IMR-90 (cell line): ENCODE results near the gene MBD1. TPM values are rescaled to one million over a fixed set of nuclear protein-coding genes. Genes with fewer than 3 reads are reported as not detected.

Source experiments
- ATAC-seq: fragments of 200-7000 bp; cut with Tn5 transposase; 2 replicates; pipeline ENCODE4 v1.9.1; 2020; ENCODE audit warnings: low read depth, mild to moderate bottlenecking, moderate library complexity
- BruUV-seq: library from RNA; stranded (reverse); fragments of 400-500 nt; replicated peaks from 2 replicates; lab custom pipeline; 2021; lab: Mats Ljungman, UMichigan
- CTCF ChIA-PET: fragments of 300-600 bp; formaldehyde crosslinking; extraction: SDS; loops from one replicate; lab custom pipeline; 2021; ENCODE audit warnings: antibody characterized with exemption; lab: Yijun Ruan, JAX
- POLR2A ChIA-PET: fragments of 300-600 bp; sonication (Branson Sonifier 250); formaldehyde crosslinking; loops from one replicate; lab custom pipeline; 2022; ENCODE audit warnings: antibody characterized with exemption; ENCODE audit not compliant: unreplicated experiment; lab: Charles Lee
- DNase-seq: peaks from one replicate; pipeline ENCODE4 v3.0.0; 2013
- H2AFZ ChIP-seq: replicated peaks from 2 replicates; pipeline ENCODE3; 2013; ENCODE audit warnings: low read length, mild to moderate bottlenecking; ENCODE audit not compliant: poor library complexity
- H2AK5ac ChIP-seq: 2 replicates; pipeline ENCODE4 v1.6.1; 2013; ENCODE audit warnings: low read depth, low read length, inconsistent platforms
- H2AK9ac ChIP-seq: replicated peaks from 2 replicates; pipeline ENCODE3; 2013; ENCODE audit warnings: mild to moderate bottlenecking, low read depth, low read length, moderate library complexity; ENCODE audit not compliant: poor library complexity
- H2BK120ac ChIP-seq: 2 replicates; pipeline ENCODE4 v1.6.1; 2013; ENCODE audit warnings: low read depth, low read length, inconsistent platforms
- H2BK15ac ChIP-seq: 3 replicates; pipeline ENCODE4 v1.6.1; 2013; ENCODE audit warnings: low read depth, low read length, inconsistent platforms
- H2BK20ac ChIP-seq: 2 replicates; pipeline ENCODE4 v1.6.1; 2013; ENCODE audit warnings: low read depth, mild to moderate bottlenecking, inconsistent platforms, low read length, moderate library complexity
- H2BK5ac ChIP-seq: 2 replicates; pipeline ENCODE4 v1.6.1; 2013; ENCODE audit warnings: mild to moderate bottlenecking, low read depth, low read length, inconsistent platforms; ENCODE audit not compliant: poor library complexity, severe bottlenecking
- H3K14ac ChIP-seq: replicated peaks from 2 replicates; pipeline ENCODE4 v1.6.1; 2013; ENCODE audit warnings: low read depth, low read length, inconsistent platforms
- H3K18ac ChIP-seq: 2 replicates; pipeline ENCODE4 v1.6.1; 2013; ENCODE audit warnings: low read depth, low read length, control low read depth
- H3K23ac ChIP-seq: 2 replicates; pipeline ENCODE4 v1.6.1; 2013; ENCODE audit warnings: low read depth, low read length, inconsistent platforms
- H3K27ac ChIP-seq: 2 replicates; pipeline ENCODE4 v1.5.1; 2013; ENCODE audit warnings: mild to moderate bottlenecking, control low read depth, low read length; ENCODE audit not compliant: insufficient read depth
- H3K27me3 ChIP-seq: 2 replicates; pipeline ENCODE4 v1.6.1; 2013; ENCODE audit warnings: low read length; ENCODE audit not compliant: control insufficient read depth, insufficient read depth
- H3K36me3 ChIP-seq: 2 replicates; pipeline ENCODE4 v1.6.1; 2013; ENCODE audit warnings: low read length, mixed read lengths; ENCODE audit not compliant: control insufficient read depth, insufficient read depth
- H3K4ac ChIP-seq: 2 replicates; pipeline ENCODE4 v1.6.1; 2013; ENCODE audit warnings: low read depth, low read length, inconsistent platforms
- H3K4me1 ChIP-seq: 2 replicates; pipeline ENCODE4 v1.6.1; 2013; ENCODE audit warnings: low read length, mixed read lengths; ENCODE audit not compliant: control insufficient read depth, insufficient read depth
- H3K4me2 ChIP-seq: 2 replicates; pipeline ENCODE4 v1.6.1; 2013; ENCODE audit warnings: low read depth, mild to moderate bottlenecking, control low read depth, low read length, moderate library complexity
- H3K4me3 ChIP-seq: 2 replicates; pipeline ENCODE4 v1.5.1; 2013; ENCODE audit warnings: low read depth, mild to moderate bottlenecking, control low read depth, low read length, moderate library complexity; ENCODE audit not compliant: insufficient read depth
- H3K56ac ChIP-seq: 2 replicates; pipeline ENCODE4 v1.6.1; 2013; ENCODE audit warnings: low read length, inconsistent platforms; ENCODE audit not compliant: insufficient read depth; ENCODE audit errors: extremely low read depth
- H3K79me1 ChIP-seq, 2 experiments: 2 replicates each; pipeline ENCODE4 v1.6.1; 2013; ENCODE audit warnings: low read length in 2 of 2, inconsistent platforms in 1 of 2, low read depth in 1 of 2
- H3K9ac ChIP-seq: 2 replicates; pipeline ENCODE4 v1.6.1; 2013; ENCODE audit warnings: low read depth, low read length, control low read depth
- H3K9me1 ChIP-seq: 2 replicates; pipeline ENCODE4 v1.6.1; 2013; ENCODE audit warnings: low read length, inconsistent platforms; ENCODE audit not compliant: insufficient read depth
- H3K9me3 ChIP-seq: 2 replicates; pipeline ENCODE4 v1.6.1; 2013; ENCODE audit warnings: low read length; ENCODE audit not compliant: control insufficient read depth, insufficient read depth
- H4K20me1 ChIP-seq: 2 replicates; pipeline ENCODE4 v1.6.1; 2013; ENCODE audit warnings: low read length, inconsistent platforms; ENCODE audit not compliant: insufficient read depth
- H4K5ac ChIP-seq: 2 replicates; pipeline ENCODE4 v1.6.1; 2013; ENCODE audit warnings: mild to moderate bottlenecking, low read depth, low read length, control low read depth
- H4K8ac ChIP-seq, 2 experiments: 2 replicates each; pipeline ENCODE4 v1.6.1; 2013; ENCODE audit warnings: low read depth in 2 of 2, low read length in 2 of 2, control low read depth in 1 of 2, inconsistent platforms in 1 of 2
- H4K91ac ChIP-seq: 2 replicates; pipeline ENCODE4 v1.6.1; 2013; ENCODE audit warnings: low read depth, low read length, inconsistent platforms; ENCODE audit not compliant: insufficient read depth
- MAFK ChIP-seq: IDR thresholded peaks from 2 replicates; pipeline ENCODE4 v1.6.1; 2012; ENCODE audit warnings: low read depth, low read length, improper control_type of control experiment
- NFE2L2 ChIP-seq: fragments of 150-350 bp; IDR thresholded peaks from 2 replicates; pipeline ENCODE4 v1.6.1; 2016; ENCODE audit warnings: low read depth, mild to moderate bottlenecking, low read length
- WGBS, 2 experiments: methylation state at CpG; one replicate each; pipeline versions ENCODE4 v1.1.5 to v1.1.7; 2013; ENCODE audit warnings: missing lambda C conversion rate in 2 of 2; ENCODE audit not compliant: insufficient read length in 1 of 2; ENCODE audit errors: extremely low coverage in 2 of 2; 5-methylcytosine and 5-hydroxymethylcytosine counted together
- dilution Hi-C: fragments of 300-500 bp; cut with HindIII; formaldehyde crosslinking; loops from one replicate; pipeline ENCODE4 v1.14.3; 2018; ENCODE audit warnings: low sequenced_read_pairs; ENCODE audit not compliant: unreplicated experiment
- in situ Hi-C: fragments of 300-500 bp; cut with MboI; formaldehyde crosslinking; loops from 3 replicates; pipeline ENCODE4 v1.14.3; 2019; ENCODE audit warnings: low sequenced_read_pairs, inconsistent platforms, mixed read lengths
- intact Hi-C: fragments of 100-400 bp; cut with micrococcal nuclease; formaldehyde crosslinking; loops from 2 replicates; pipeline ENCODE4 v1.10.0; 2022
- polyA plus RNA-seq, 3 experiments: library from polyadenylated mRNA; depleted of rRNA; stranded (reverse); fragments of >200 nt; gene quantifications; 2 replicates each; pipeline ENCODE4 v1.2.3, GENCODE V29; 2012; ENCODE audit warnings: low replicate concordance in 1 of 3
- total RNA-seq: library from RNA; depleted of rRNA; stranded (reverse); fragments of >200 nt; gene quantifications from 2 replicates; pipeline ENCODE4 v1.2.3, GENCODE V29; 2012

Gene MBD1
- total and polyA plus RNA-seq, 2 of the 4 experiments (the other 2 are of a cell fraction), result 31.7 to 56.5 TPM

DNA sequence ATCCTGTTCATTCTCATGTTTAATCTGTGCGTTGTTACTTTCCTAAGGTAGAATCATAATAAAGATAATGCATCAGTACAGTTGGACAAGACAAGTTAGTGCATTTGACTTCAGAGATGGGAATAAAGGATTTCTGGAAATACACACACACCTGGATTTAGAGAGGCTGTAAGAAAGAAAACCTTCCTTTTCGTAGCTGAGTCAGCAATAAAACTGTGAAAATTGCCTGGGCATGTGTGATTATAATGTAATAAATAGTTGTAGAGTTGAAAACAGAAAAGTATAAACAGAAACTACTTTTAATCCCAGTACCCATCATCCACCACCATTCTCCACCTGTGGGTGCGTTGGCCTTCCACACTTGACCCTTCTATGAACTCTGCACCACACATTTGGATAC lies 30.4 kb downstream of the MBD1 start:
- Histone ChIP-seq H3K4me1 (no peaks in the 10 kb centered on the region), H3K18ac (no peak overlapping the region), H3K79me1 (no peaks in the 10 kb centered on the region), H2AFZ (no peak overlapping the region), H3K9me1 (no peaks in the 10 kb centered on the region), H4K20me1 (no peaks in the 10 kb centered on the region), H3K9ac (no peak overlapping the region), H2BK5ac (no peak overlapping the region), H3K4ac (no peak overlapping the region), H3K14ac (no peak overlapping the region), H4K8ac (no peak overlapping the region), H3K27me3 (no peaks in the 10 kb centered on the region; the same call in 1 of the 2 replicates), H3K4me2 (no peak overlapping the region), H3K23ac (no peak overlapping the region), H3K9me3 (no peaks in the 10 kb centered on the region), H3K56ac (no peak overlapping the region), H2AK5ac (no peak overlapping the region), H2BK20ac (no peak overlapping the region), H4K5ac (no peak overlapping the region), H3K36me3 (no peaks in the 10 kb centered on the region), H3K4me3 (no peak overlapping the region), H4K91ac (no peak overlapping the region), H2BK15ac (no peak overlapping the region), H2BK120ac (no peak overlapping the region), H2AK9ac (no peak overlapping the region), H3K27ac (no peak overlapping the region)
- no TSS peak for BruUV-seq
- dilution Hi-C loops, result no loop called here
- DNase-seq, result no peak
- CTCF ChIA-PET, result no interaction called here
- POLR2A ChIA-PET, result no interaction called here
- intact Hi-C loops, result no loop called here
- TF ChIP-seq MAFK (peak; percentile 93), NFE2L2 (no peak)
- WGBS, 2 experiments, result no CpG with 5 or more reads among the region's 3 CpGs
- no peak for ATAC-seq
- in situ Hi-C loops, result no loop called here
